H9 (cell line): Measurements from ENCODE around the gene TRHDE. TPM values are rescaled to one million over a fixed set of nuclear protein-coding genes. Genes with fewer than 3 reads are reported as not detected.

ENCODE experiments used
- DNase-seq: peaks from one replicate; pipeline ENCODE4 v3.0.0-alpha.2; 2017
- H2AFZ ChIP-seq: one replicate; pipeline ENCODE4 v1.6.1; 2013; ENCODE audit warnings: mild to moderate bottlenecking, low read length, control low read depth, moderate library complexity
- H2AK5ac ChIP-seq: 2 replicates; pipeline ENCODE4 v1.6.1; 2013; ENCODE audit warnings: low read length, control low read depth, mixed read lengths; ENCODE audit not compliant: insufficient read length
- H2BK120ac ChIP-seq: one replicate; pipeline ENCODE4 v1.6.1; 2013; ENCODE audit warnings: low read depth, mild to moderate bottlenecking, low read length, control low read depth, inconsistent platforms; ENCODE audit not compliant: poor library complexity, severe bottlenecking
- H2BK12ac ChIP-seq: 2 replicates; pipeline ENCODE4 v1.6.1; 2013; ENCODE audit warnings: low read length, control low read depth, mixed read lengths, low read depth; ENCODE audit not compliant: insufficient read length
- H2BK15ac ChIP-seq: 2 replicates; pipeline ENCODE4 v1.6.1; 2013; ENCODE audit warnings: low read depth, low read length, control low read depth
- H2BK20ac ChIP-seq: one replicate; pipeline ENCODE4 v1.6.1; 2013; ENCODE audit warnings: low read depth, mild to moderate bottlenecking, low read length, control low read depth, inconsistent platforms; ENCODE audit not compliant: poor library complexity, severe bottlenecking
- H2BK5ac ChIP-seq: 2 replicates; pipeline ENCODE4 v1.6.1; 2013; ENCODE audit warnings: low read length, control low read depth, mixed read lengths; ENCODE audit not compliant: insufficient read length
- H3K14ac ChIP-seq: 2 replicates; pipeline ENCODE4 v1.6.1; 2013; ENCODE audit warnings: low read length, control low read depth; ENCODE audit not compliant: insufficient read depth
- H3K18ac ChIP-seq: 2 replicates; pipeline ENCODE4 v1.6.1; 2013; ENCODE audit warnings: low read depth, mild to moderate bottlenecking, mixed read lengths, low read length, control low read depth; ENCODE audit not compliant: insufficient read length
- H3K23ac ChIP-seq: 2 replicates; pipeline ENCODE4 v1.6.1; 2013; ENCODE audit warnings: low read length, control low read depth, mixed read lengths, low read depth; ENCODE audit not compliant: insufficient read length
- H3K23me2 ChIP-seq: 2 replicates; pipeline ENCODE4 v1.6.1; 2013; ENCODE audit warnings: low read depth, mild to moderate bottlenecking, mixed read lengths, low read length, control low read depth; ENCODE audit not compliant: insufficient read length, poor library complexity, severe bottlenecking
- H3K27ac ChIP-seq: 2 replicates; pipeline ENCODE4 v1.5.1; 2013; ENCODE audit warnings: low read length, control low read depth, mixed read lengths, low read depth; ENCODE audit not compliant: insufficient read length
- H3K27me3 ChIP-seq: 2 replicates; pipeline ENCODE4 v1.6.1; 2013; ENCODE audit warnings: low read length, control low read depth, inconsistent platforms; ENCODE audit not compliant: insufficient read depth
- H3K4ac ChIP-seq: 2 replicates; pipeline ENCODE4 v1.6.1; 2013; ENCODE audit warnings: low read depth, mild to moderate bottlenecking, control low read depth, inconsistent platforms, low read length, moderate library complexity
- H3K4me1 ChIP-seq: 2 replicates; pipeline ENCODE4 v1.6.1; 2013; ENCODE audit warnings: low read length, control low read depth, inconsistent platforms; ENCODE audit not compliant: insufficient read depth
- H3K4me2 ChIP-seq: 2 replicates; pipeline ENCODE4 v1.6.1; 2013; ENCODE audit warnings: low read length, control low read depth, mixed read lengths; ENCODE audit not compliant: insufficient read length, insufficient read depth
- H3K56ac ChIP-seq: 2 replicates; pipeline ENCODE4 v1.6.1; 2013; ENCODE audit warnings: low read depth, mild to moderate bottlenecking, mixed read lengths, low read length, control low read depth; ENCODE audit not compliant: insufficient read length
- H3K79me1 ChIP-seq: 2 replicates; pipeline ENCODE4 v1.6.1; 2013; ENCODE audit warnings: low read depth, mild to moderate bottlenecking, moderate library complexity, low read length, control low read depth, inconsistent platforms; ENCODE audit not compliant: insufficient read depth, poor library complexity, severe bottlenecking
- H3K79me2 ChIP-seq: 2 replicates; pipeline ENCODE4 v1.6.1; 2013; ENCODE audit warnings: low read length, control low read depth, inconsistent platforms; ENCODE audit not compliant: insufficient read depth
- H3K9ac ChIP-seq: 2 replicates; pipeline ENCODE4 v1.6.1; 2013; ENCODE audit warnings: low read length, control low read depth, mixed read lengths; ENCODE audit not compliant: insufficient read length; ENCODE audit errors: extremely low read depth
- H3K9me3 ChIP-seq: one replicate; pipeline ENCODE4 v1.6.1; 2013; ENCODE audit warnings: low read depth, low read length, inconsistent platforms; ENCODE audit not compliant: control insufficient read depth
- H3T11ph ChIP-seq: one replicate; pipeline ENCODE4 v1.6.1; 2013; ENCODE audit warnings: mild to moderate bottlenecking, low read length, control low read depth, inconsistent platforms
- H4K20me1 ChIP-seq: one replicate; pipeline ENCODE4 v1.6.1; 2013; ENCODE audit not compliant: control insufficient read depth, insufficient read length, insufficient read depth
- H4K5ac ChIP-seq: 2 replicates; pipeline ENCODE4 v1.6.1; 2013; ENCODE audit warnings: low read depth, mild to moderate bottlenecking, mixed read lengths, low read length, control low read depth; ENCODE audit not compliant: insufficient read length
- H4K8ac ChIP-seq: replicated peaks from 2 replicates; pipeline ENCODE4 v1.6.1; 2013; ENCODE audit warnings: low read length, control low read depth, mixed read lengths, low read depth; ENCODE audit not compliant: insufficient read length
- H4K91ac ChIP-seq: 2 replicates; pipeline ENCODE4 v1.6.1; 2013; ENCODE audit warnings: low read depth, mild to moderate bottlenecking, moderate library complexity, mixed read lengths, low read length, control low read depth; ENCODE audit not compliant: insufficient read length
- H3K27ac Mint-ChIP-seq, 3 experiments: 2 replicates in 2 of 3; 3 replicates in 1 of 3; pipeline ENCODE4 v1.8.0; 2020 to 2021; ENCODE audit warnings: mixed read lengths in 3 of 3, mild to moderate bottlenecking in 1 of 3, moderate library complexity in 1 of 3
- H3K27me3 Mint-ChIP-seq: 2 replicates; pipeline ENCODE4 v1.8.0; 2021; ENCODE audit warnings: low read depth, mild to moderate bottlenecking, moderate library complexity, mixed read lengths
- H3K36me3 Mint-ChIP-seq, 3 experiments: 2 replicates in 2 of 3; 3 replicates in 1 of 3; pipeline ENCODE4 v1.8.0; 2020 to 2021; ENCODE audit warnings: low read depth in 3 of 3, mixed read lengths in 3 of 3; ENCODE audit not compliant: insufficient read depth in 1 of 3
- H3K4me1 Mint-ChIP-seq, 2 experiments: 2 replicates each; pipeline ENCODE4 v1.8.0; 2020; ENCODE audit warnings: mixed read lengths in 2 of 2
- H3K4me3 Mint-ChIP-seq, 2 experiments: 2 replicates in 1 of 2; 3 replicates in 1 of 2; pipeline ENCODE4 v1.8.0; 2020 to 2021; ENCODE audit warnings: mild to moderate bottlenecking in 2 of 2, mixed read lengths in 2 of 2, moderate library complexity in 1 of 2
- H3K9me3 Mint-ChIP-seq, 2 experiments: 2 replicates in 1 of 2; 3 replicates in 1 of 2; pipeline ENCODE4 v1.8.0; 2020; ENCODE audit warnings: mild to moderate bottlenecking in 2 of 2, mixed read lengths in 2 of 2, moderate library complexity in 1 of 2
- WGBS: extraction: QIAGEN DNeasy Blood & Tissue Kit; methylation state at CpG from one replicate; pipeline ENCODE4 v1.1.7; 2013; ENCODE audit warnings: missing lambda C conversion rate, low lambda C conversion rate, mixed read lengths; ENCODE audit not compliant: insufficient read length; ENCODE audit errors: extremely low coverage; 5-methylcytosine and 5-hydroxymethylcytosine counted together
- total RNA-seq: library from RNA; stranded (reverse); gene quantifications from 2 replicates; pipeline ENCODE4 v1.2.1, GENCODE V29; 2021
- TF ChIP-seq, protein P1 (sequence below): fragments of 200-600 bp; sonication (generic); conservative IDR thresholded peaks from 3 replicates; pipeline ENCODE4 v1.8.0; 2021; ENCODE audit warnings: antibody characterized with exemption, mild to moderate bottlenecking

Gene TRHDE
- total RNA-seq, 1 experiment from 2014 or later: 1.0 TPM

GRCh38 chr12:72338437-72338836 lies 66.3 kb downstream of the TRHDE start:
- Histone ChIP-seq H3K27ac (no peak overlapping the region), H3K79me2 (no peaks in the 10 kb centered on the region), H3K18ac (no peak overlapping the region), H3K9me3 (no peaks in the 10 kb centered on the region), H3K4me1 (no peaks in the 10 kb centered on the region; the same call in 1 of the 2 replicates), H3K56ac (no peak overlapping the region), H2AK5ac (no peak overlapping the region), H4K20me1 (no peaks in the 10 kb centered on the region), H2BK15ac (no peak overlapping the region), H3K9ac (no peak overlapping the region), H2BK12ac (no peak overlapping the region), H3K4me2 (no peak overlapping the region), H2BK5ac (no peak overlapping the region), H3K14ac (no peak overlapping the region), H4K5ac (no peak overlapping the region), H3K4ac (no peak overlapping the region), H3T11ph (no peak overlapping the region), H3K23me2 (no peaks in the 10 kb centered on the region), H2BK120ac (no peak overlapping the region), H3K27me3 (no peaks in the 10 kb centered on the region), H2AFZ (no peak overlapping the region), H2BK20ac (no peak overlapping the region), H4K8ac (no peak overlapping the region), H3K79me1 (no peaks in the 10 kb centered on the region), H4K91ac (no peak overlapping the region), H3K23ac (no peak overlapping the region)
- no peaks in the 10 kb centered on the region for H3K4me1 Mint-ChIP-seq
- H3K36me3 Mint-ChIP-seq: no peaks in the 10 kb centered on the region
- no peak overlapping the region for H3K27ac Mint-ChIP-seq
- no peaks in the 10 kb centered on the region for H3K9me3 Mint-ChIP-seq
- H3K27me3 Mint-ChIP-seq: no peaks in the 10 kb centered on the region; the same call in 1 of the 2 replicates
- DNase-seq: no peak
- H3K4me3 Mint-ChIP-seq: no peak overlapping the region
- TF ChIP-seq, protein P1, sequence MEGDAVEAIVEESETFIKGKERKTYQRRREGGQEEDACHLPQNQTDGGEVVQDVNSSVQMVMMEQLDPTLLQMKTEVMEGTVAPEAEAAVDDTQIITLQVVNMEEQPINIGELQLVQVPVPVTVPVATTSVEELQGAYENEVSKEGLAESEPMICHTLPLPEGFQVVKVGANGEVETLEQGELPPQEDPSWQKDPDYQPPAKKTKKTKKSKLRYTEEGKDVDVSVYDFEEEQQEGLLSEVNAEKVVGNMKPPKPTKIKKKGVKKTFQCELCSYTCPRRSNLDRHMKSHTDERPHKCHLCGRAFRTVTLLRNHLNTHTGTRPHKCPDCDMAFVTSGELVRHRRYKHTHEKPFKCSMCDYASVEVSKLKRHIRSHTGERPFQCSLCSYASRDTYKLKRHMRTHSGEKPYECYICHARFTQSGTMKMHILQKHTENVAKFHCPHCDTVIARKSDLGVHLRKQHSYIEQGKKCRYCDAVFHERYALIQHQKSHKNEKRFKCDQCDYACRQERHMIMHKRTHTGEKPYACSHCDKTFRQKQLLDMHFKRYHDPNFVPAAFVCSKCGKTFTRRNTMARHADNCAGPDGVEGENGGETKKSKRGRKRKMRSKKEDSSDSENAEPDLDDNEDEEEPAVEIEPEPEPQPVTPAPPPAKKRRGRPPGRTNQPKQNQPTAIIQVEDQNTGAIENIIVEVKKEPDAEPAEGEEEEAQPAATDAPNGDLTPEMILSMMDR: no peak
- no CpG with 5 or more reads among the region's 4 CpGs for WGBS
